Adrenal gland (tissue), 5 donors: ENCODE data around the gene MLST8.

Source experiments
- POLR2A ChIP-seq, 2 donors: fragments of 450-650 bp; IDR thresholded peaks; one replicate each; pipeline ENCODE4 v1.6.1; 2017; ENCODE audit warnings: antibody characterized with exemption in 2 of 2, mild to moderate bottlenecking in 2 of 2, moderate library complexity in 1 of 2
- TF ChIP-seq, protein P1 (sequence below), 6 experiments: fragments of 450-650 bp in 4 of 6; fragments of 200-600 bp in 2 of 6; sonication (generic) in 1 of 6; IDR thresholded peaks; 1 replicate in 5 of 6; 2 replicates in 1 of 6; pipeline versions ENCODE4 v1.5.1 to v1.8.0; 2016 to 2021; ENCODE audit warnings: antibody characterized with exemption in 6 of 6, mild to moderate bottlenecking in 2 of 6, moderate library complexity in 1 of 6
- donor health status: DM: no; HTN: no; CAD: no.

DNA sequence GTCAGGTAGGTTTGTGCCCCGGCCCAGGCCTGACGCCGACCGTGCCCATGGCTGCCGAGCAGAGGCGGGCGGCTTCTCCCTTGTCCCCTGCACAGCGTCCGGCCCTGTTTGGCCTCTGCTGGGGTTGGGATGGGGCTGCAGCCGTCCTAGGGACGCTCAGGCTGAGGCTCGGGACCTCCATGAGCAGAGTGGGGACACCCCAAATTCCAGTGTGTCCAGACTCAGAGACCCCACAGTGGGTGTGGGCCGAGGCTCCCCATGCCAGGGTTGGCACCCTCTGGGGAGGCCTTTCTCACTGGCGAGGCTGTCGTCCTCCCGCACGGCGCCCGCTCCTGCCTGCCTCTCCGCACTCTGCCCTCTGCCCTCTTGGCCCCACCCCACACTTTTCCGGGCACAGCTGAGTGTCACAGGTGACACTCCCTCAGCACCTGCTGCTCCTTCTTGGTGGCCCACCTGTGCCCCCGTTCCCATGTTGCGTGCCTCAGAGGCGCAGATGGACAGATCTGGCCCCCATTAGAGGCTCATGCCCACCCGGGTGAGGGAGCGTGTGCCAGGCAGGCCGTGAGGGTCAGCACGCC is 33.6 kb upstream of the MLST8 start:
- no peak for TF ChIP-seq POLR2A (IDR thresholded peaks at IDR 0.05)
- TF ChIP-seq, protein P1, sequence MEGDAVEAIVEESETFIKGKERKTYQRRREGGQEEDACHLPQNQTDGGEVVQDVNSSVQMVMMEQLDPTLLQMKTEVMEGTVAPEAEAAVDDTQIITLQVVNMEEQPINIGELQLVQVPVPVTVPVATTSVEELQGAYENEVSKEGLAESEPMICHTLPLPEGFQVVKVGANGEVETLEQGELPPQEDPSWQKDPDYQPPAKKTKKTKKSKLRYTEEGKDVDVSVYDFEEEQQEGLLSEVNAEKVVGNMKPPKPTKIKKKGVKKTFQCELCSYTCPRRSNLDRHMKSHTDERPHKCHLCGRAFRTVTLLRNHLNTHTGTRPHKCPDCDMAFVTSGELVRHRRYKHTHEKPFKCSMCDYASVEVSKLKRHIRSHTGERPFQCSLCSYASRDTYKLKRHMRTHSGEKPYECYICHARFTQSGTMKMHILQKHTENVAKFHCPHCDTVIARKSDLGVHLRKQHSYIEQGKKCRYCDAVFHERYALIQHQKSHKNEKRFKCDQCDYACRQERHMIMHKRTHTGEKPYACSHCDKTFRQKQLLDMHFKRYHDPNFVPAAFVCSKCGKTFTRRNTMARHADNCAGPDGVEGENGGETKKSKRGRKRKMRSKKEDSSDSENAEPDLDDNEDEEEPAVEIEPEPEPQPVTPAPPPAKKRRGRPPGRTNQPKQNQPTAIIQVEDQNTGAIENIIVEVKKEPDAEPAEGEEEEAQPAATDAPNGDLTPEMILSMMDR (IDR thresholded peaks at IDR 0.05) = no peak
